ENCODE data around the gene SLC22A16. TPM values are rescaled to one million over a fixed set of nuclear protein-coding genes. Genes with fewer than 3 reads are reported as not detected.
"Not testable (repeated sequence)": the region's sequence is repeated elsewhere in the genome, so short reads cannot be mapped to it uniquely, and the experiment has no call there.

Gene SLC22A16
- total RNA-seq, 1 donor from 2014 or later = 2.0 TPM

DNA sequence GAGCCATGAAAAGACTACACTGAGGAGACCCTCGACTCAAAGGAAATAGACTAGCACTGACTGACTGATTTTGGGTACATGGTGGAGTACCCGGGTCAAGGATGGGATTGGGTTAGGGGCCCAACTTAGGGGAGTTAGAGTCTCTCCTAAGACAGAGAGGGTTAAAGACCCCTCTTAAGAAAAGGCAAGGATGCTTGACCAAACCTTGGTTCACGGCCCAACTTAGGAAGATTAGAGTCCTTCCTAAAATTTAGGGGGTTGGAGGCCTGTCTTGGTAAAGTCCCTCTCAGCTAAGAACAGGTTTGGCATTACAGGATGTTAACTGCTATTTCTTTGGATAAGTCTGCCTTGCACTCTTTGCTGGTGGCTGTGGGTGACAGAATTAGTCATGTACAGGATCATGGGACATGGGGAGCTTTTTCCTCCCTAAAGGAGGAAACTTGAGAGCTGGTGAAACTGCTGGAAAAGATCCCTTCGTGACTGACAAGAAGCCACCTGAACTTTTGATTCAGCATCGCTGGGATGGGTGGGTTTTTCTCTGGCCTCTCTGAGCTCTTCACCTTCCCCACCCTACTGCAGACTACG lies 12.3 kb upstream of the SLC22A16 start:
- no peak for DNase-seq

DNA sequence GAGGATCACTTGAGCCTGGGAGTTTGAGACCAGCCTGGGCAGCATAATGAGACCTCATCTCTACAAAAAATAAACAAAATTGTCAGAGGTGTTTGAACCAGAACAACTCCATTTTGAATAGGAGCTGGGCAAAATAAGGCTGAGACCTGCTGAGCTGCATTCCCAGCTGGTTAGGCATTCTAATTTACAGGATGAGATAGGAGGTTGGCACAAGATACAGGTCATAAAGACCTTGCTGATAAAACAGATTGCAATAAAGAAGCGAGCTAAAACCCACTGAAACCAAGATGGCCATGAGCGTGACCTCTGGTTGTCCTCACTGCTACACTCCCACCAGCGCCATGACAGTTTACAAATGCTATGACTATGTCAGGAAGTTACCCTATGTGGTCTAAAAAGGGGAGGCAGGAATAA lies 11.6 kb upstream of the SLC22A16 start:
- not testable (repeated sequence) for DNase-seq

- no peak for DNase-seq
Observed at GRCh38 chr6:110486756-110487155, 10.3 kb upstream of the SLC22A16 start.

GRCh38 chr6:110485491-110485890 lies 9.1 kb upstream of the SLC22A16 start:
- DNase-seq = no peak

DNA sequence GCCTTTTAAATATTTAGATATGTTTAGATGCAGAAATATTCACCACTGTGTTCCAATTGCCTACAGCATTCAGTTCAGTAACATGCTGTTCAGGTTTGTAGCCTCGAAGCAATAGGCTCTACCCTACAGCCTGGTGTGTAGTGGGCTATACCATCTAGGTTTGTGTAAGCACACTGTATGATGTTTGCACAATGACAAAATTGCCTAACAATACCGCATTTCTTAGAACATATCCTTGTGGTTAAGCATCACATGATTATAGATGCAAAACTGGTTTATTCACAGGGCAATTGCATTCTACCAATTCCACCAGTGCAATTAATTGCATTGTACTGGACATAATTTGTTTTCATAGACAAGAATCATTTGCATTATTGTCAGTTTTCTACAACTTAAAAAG lies 7.9 kb upstream of the SLC22A16 start:
- DNase-seq = no peak

DNA sequence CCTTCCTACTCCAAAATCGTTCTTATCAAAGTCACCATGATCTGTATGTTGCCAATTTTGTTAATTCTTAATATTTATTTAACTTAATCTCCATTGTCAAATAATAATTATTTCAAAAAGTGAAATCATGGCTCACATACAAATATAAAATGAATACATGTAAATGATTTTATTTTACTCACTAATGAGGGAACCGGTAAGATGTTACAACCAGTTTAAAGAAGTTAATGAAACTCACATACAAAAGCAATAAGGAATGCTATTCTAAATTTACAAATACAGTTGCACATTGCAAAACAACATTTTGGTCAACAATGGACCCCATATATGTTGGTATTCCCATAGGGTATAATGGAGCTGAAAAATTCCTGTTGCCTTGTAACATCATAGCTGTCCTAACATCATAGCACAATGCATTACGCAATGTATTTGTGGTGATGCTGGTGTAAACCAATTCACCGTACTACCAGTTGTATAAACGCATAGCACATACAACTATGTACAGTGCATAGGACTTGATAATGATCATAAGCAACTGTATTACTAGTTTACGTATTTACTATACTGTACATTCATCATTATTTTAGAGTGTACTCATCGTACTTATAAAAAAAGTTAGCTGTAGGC lies 6.5 kb upstream of the SLC22A16 start:
- no peak for DNase-seq

DNA sequence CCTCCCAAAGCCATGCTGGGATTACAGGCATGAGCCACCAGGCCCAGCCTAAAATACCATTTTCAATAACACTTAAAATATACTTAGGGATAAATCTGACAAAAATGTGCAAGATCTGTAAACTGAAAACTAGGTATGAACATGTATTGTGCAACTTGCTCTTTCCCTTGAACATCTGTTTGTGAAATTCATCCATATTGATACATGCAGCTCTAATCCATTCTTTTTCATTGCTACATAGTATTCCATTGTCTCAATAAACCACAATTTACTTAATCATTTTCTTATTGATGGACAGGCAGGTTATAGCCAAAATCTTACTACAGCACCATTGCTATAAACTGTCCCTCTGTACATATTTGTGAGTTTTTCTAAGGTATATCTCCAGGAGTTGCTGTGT lies 4.7 kb upstream of the SLC22A16 start:
- no peak for DNase-seq

DNA sequence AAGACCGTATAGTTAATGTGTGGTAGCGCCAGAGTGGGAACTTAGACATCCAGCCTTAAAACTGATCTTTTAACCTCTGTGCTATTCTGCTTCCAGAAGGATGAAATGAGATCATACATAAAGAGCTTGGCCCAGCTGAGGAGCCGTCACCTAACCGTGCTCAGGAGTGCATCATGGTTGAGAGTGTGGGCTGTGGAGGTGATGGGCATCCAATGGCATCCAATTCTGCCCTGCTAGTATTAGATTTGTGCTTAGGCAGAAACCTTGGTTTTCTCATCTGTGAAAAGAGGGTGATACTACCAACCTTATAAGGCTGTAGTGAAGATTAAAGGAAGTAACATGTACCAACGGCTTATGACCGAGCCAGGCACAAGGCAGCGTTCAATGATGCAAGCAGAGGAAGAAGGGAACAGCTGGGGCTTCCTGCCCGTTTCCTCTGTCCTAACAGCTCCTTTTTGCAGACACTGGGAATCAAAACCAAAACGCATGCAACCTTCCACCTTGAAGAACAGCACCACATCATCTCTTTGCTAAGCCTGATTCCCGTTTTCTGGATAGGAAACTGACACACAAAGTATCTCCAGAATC lies 1.3 kb downstream of the SLC22A16 start:
- no peak for DNase-seq

GRCh38 chr6:110474500-110474899 lies 1.9 kb downstream of the SLC22A16 start:
- no peak for DNase-seq

- no peak for DNase-seq
Observed at GRCh38 chr6:110472739-110473138, 3.7 kb downstream of the SLC22A16 start.

DNA sequence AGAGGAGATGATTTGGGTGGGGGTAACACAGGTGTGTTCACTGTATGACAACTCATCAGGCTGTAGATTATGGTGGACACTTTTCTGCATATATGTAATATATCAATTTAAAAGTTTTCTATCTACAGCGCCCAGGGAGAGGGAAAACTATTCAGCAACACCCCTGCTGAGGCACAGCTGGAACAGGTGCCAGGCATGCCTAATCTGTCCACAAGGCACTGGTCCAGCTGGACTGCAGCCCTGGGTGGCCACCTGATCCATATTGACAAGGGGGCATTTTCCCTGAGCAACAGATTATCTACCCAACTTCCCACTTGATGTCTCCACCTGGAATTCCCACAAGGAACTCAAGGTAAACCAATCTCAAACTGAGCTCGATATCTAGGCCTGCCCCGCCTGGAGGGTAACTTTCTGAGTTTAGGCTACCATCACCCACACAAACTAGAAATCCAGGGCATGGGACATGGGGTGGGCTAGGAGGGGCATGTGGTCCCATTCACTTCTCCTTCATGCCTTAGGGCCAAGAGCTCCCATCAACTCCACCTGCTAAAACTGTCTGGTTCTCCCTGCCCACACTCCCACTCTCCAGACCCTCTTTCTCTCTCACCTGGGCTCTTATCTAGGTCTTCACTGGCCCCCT lies 4.6 kb downstream of the SLC22A16 start:
- no peak for DNase-seq

DNA sequence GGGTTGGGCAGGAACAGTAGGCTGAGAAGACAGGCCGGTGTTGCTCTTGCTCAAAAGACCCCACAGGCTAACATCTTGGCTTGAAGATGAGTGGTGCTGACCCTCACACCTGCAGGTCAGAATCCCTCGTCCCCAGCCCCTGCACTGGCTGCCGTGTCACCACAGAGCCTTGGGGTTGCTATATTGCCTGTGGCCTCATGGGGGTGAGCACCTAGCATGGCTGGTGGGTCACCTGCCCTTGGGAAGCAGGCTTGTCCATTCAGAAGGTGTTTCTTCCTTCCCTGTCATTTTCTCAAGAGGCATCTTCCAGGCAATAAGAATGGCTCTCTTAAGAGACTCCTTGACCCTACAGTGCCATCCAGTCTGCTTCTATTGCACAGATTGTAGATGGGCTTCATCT lies 7.7 kb downstream of the SLC22A16 start:
- no peak for DNase-seq

GRCh38 chr6:110467566-110468140 lies 8.8 kb downstream of the SLC22A16 start:
- DNase-seq = no peak

GRCh38 chr6:110462884-110463481 lies 13.4 kb downstream of the SLC22A16 start:
- DNase-seq = no peak

DNA sequence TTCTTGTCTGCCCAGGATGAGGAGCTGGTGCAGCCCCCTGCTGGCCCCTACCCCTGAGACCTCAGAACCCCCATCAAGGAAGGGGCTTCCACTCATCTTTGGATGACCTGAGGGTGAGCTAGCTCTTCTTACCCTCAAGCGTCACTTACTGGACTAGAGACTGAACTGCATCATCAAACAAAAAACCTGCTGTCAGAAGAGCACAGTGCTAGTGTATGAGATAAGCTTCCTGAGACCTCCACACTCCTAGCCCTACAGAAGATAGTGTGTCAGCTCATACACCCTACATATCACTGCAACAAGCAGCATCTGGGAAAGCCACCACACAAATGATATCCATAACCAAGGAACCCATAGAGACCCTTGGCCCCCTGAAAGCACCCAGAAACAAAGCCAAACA lies 15.0 kb downstream of the SLC22A16 start:
- DNase-seq = no peak

DNA sequence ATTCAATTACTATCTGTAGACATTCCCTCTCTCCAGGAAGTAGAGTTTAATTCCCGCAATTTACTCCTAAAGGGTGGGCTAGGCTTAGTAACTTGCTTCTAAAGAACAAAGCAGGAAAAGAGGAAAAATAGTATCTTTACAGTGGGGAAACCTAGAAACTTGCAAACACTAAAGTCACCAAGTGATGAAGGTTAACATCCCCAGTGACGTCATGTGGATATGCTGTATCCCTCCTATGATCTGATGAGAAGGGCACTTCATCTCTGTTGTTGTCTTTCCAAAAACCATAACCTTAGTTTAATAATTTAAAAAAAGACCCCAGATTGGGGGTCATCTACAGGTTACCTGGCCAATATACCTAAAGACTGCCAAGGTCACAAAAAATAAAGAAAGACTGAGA lies 17.3 kb downstream of the SLC22A16 start:
- DNase-seq = no peak

DNA sequence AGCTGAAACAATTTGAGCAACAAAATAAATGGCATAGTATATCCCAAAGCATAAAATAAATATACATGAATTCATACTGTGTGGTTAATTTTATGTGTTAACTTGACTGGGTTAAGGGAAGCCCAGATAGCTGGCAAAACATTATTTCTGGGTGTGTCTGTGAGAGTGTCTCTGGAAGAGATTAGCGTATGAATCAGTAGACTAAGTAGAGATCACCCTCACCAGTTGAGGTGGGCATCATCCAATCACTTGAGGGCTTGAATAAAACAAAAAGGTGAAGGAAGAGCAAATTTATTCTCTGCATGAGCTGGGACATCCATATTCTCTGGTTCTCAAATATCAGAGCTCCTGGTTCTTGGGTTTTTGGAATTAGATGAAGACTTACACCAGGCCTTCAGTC lies 17.9 kb downstream of the SLC22A16 start:
- DNase-seq = no peak

DNA sequence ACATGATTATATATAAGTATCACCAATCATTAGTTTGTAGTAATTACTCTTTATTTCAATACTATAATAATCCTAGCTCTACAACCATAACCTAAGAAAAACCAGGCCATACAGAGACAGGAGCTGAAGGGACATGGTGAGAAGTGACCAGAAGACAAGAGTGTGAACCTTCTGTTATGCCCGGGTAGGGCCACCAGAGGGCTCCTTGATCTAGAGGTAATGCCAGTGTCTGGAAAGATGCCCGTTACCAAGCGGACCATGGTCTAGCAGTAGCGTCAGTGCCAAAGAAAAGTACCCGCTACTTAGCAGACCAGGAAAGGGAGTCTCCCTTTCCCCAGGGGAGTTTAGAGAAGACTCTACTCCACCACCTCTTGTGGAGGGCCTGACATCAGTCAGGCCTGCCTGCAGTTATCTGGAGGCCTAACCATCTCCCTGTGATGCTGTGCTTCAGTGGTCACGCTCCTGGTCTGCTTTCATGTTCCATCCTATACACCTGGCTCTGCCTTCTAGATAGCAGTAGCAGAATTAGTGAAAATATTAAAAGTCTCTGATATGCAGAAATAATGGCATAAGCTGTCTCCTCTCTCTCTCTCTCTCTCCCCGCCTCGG lies 18.7 kb downstream of the SLC22A16 start:
- not testable (repeated sequence) for DNase-seq

DNA sequence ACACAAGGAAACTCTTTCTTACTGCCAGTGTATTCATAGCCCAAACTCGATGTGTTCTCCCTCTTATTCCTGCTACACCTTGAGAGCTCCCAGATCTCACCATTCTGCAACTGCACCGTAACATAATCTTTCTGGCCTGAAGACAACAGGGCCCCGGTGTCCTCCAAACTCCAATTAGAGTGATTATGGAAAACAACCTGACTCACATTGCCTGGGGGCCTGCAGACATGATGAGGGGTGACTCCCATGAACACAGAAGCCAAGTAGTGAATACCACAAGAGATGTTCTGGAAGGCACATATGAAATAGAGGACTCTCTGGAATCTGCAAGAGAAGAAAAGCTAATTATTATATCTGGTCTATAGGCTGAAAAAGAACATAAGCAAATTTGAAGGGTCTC lies 19.7 kb downstream of the SLC22A16 start:
- DNase-seq = no peak

- DNase-seq = no peak
Observed at GRCh38 chr6:110449541-110449895, 26.9 kb downstream of the SLC22A16 start.

GRCh38 chr6:110448846-110449540 lies 27.4 kb downstream of the SLC22A16 start:
- DNase-seq = no peak

GRCh38 chr6:110447761-110448160 lies 28.7 kb downstream of the SLC22A16 start:
- no peak for DNase-seq
